ENCODE results near the gene DMBX1.

The DMBX1 gene

DNA sequence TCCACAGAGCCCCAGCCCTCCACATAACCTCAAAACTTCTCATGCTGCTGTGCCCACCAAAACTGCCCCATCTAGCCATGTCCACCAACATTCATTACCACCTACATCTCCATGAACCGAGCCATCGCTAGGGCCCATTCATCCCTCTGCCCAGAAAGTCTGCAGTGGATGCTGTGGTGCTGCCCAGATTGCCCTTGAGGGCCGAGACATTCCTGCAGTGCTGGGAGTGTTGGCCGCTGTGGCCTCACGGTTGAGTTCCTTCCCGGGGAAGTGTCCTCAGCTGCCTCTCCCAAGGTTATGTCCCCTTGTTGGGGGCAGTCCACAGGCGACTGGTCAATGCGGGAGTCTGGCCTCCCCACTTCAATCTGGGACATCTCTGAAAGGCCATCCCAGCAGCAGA is 30.3 kb upstream of the DMBX1 start:
- DNase-seq (ENCODE audit: low read depth, low spot score) = no peak

DNA sequence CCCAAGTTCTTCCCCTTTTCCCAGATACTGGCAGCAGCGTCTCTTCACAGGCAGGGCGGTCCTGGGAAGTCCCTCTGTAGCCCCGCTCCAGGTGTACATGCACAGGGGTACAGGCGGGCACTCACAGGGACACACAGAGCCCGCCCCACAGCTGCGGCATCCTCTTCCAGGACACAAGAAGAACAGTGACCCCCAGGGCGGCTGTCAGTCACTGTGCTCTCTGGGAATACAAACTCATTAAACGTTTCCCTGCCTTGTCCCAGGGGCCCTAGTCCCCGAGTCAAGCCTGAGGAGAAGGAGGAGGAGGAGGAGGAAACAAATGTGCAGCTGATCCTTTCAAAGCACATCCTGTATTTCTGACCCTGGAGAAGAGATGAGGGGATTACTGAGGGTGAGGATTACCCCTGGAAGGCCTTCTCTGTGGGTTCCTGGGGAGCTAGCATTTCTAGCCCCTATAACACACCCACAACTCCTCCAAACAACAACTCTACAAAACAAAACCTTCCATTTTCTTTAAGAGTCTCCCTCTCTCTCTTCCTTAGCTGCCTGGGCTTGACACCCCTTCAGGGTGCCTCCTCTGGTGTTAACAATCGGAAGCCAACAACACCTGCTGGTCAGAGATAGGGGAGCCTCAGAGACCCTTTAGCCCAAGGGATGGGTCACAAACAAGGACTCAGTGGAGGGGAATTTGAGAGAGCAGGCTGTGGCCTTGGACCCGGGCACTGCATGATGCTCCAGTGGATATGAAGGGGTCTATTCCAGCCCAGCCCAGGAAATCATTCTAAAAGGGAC is 28.4 kb upstream of the DMBX1 start:
- no peak for DNase-seq (ENCODE audit: low read depth, low spot score)

GRCh38 chr1:46461809-46462448 is 27.7 kb upstream of the DMBX1 start:
- no peak for DNase-seq (ENCODE audit: low read depth, low spot score)

DNA sequence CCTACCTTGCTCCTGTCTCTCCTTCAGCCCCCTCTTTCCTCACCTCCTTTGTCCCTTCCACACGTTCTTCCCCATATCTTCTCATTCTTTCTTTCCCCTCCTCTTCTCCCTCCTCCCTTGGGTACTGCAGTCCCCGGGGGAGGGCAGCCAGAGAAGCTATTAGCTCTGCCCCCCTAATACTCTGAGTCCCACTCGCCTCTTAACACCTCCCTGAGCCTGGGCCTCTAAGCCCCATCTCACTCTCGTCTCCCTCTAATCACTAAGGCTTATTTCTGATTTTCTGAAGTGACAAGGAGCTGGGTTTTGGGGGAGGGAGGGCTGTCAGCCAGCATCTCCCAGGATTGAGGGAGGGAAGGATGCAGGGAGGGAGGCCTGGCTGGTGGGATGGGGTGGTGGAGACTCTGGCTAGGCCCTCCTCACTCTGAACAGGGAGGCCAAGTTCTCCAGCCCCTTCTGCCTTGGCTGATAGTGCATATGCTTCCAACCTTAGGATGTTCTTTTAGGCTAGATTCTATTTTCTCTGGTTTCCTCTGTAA is 25.6 kb upstream of the DMBX1 start:
- no peak for DNase-seq (ENCODE audit: low read depth, low spot score)

- DNase-seq (ENCODE audit: low read depth, low spot score) = no peak
Observed at GRCh38 chr1:46464915-46465314, 24.7 kb upstream of the DMBX1 start.

DNA sequence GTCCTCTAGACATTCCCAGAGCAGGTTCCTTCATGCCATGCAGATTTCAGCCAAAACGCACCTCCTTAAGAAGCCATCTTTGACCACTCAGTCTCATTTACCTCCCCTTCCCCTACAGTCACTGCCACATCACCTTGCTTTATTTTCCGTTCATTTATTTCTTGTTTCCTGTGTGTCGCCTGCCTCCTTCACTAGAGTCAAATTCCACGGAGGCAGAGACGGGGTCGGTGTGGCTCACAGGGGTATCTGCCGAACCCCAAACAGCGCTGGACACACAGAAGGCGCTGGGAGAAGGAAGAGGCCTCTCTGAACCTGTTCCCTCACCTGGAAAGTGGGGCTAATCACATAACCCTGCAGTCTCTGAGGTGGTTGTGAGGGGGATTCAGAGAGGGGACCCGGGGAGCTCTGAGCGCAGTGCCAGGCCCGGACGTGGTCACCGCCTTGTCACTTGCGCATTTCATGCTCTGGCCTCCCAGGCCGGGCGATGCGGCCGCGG is 23.6 kb upstream of the DMBX1 start:
- no peak for DNase-seq (ENCODE audit: low read depth, low spot score)

GRCh38 chr1:46466477-46467182 is 23.0 kb upstream of the DMBX1 start:
- DNase-seq (ENCODE audit: low read depth, low spot score) = no peak

DNA sequence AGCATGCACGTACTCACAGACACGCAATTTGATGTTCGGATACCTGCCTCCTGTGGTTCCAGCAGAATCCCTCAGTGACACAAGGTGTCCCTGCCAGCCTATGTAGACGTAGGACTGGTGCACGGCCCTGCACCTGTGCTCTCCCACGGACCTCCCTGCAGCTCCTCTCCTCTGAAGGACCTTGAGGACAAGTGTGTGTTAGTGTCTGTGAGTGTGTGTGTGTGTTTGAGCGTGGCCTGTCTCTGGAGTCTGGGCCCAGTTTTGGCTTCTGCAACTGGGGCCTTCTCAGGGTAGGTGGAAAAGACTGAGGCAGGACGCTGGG is 22.5 kb upstream of the DMBX1 start:
- no peak for DNase-seq (ENCODE audit: low read depth, low spot score)

DNA sequence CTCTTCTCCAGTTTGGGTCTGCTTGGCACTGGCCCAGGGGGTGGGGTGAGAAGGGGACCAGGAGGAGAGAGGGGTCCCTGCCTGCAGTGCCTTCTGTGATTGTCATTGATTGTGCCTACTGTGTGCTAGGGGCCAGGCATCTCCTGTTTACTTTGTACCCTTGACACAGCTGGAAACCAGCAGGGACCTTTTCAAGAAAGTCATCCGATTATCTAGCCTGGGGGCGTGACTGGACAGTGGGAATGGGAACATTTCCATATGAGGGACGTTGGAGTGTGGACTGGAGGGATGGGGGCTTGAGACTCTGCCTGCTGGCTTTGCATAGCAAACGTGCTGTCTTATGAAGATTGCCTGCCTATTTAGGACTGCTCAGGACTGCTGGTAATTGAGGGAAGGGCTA is 19.8 kb upstream of the DMBX1 start:
- no peak for DNase-seq (ENCODE audit: low read depth, low spot score)

DNA sequence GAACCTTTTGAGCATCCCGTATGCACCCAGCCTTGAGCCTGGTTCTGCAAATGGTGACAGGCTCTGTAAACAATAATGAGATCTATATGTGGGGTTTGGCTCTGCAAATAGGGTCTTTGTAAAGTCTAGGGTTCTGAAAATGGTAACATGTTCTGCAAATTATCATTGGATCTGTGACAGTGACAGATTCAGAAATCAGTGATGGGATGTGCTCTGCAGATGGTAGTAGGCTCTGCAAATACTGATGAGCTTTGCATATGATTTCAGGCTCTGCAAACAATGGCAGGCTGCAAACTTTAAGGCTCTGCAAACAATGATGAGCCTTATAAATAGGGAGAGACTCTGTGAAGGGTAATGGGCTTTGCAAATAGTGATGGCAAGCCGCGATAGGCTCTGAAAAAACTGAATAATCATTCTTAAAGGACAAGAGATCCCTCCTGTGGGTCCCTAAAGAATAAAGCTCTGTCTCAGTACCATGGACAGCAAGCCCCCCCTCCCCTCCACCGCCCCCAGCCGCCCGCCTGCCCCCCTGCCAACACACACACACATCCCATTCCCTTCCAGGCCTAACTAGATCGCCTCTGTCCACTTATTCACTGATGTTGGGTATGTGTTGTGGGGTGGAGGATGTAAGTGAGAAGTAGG is 17.7 kb upstream of the DMBX1 start:
- DNase-seq (ENCODE audit: low read depth, low spot score) = no peak

GRCh38 chr1:46472498-46473181 is 17.0 kb upstream of the DMBX1 start:
- no peak for DNase-seq (ENCODE audit: low read depth, low spot score)

GRCh38 chr1:46473991-46474390 is 15.6 kb upstream of the DMBX1 start:
- DNase-seq (ENCODE audit: low read depth, low spot score) = no peak

DNA sequence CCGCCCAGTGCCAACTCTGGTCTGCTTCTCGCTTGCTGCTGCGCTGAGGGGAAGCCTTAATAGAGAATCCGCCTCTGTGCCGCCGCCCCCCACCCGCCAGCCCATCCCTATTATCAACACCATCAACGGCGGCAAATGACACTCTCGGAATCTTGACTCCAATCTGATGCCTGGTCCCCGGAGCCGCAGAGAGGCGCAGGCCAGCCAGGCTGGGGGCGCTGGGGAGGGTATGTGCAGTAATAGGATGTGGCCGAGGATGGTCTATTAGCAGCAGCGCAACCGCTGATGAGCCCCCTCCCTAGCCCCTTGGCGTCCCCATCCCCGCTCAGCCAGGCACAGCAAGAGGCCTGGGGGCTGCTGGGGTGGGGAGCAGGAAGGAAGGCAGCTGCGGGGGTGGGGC is 15.1 kb upstream of the DMBX1 start:
- no peak for DNase-seq (ENCODE audit: low read depth, low spot score)

GRCh38 chr1:46476673-46477072 is 13.0 kb upstream of the DMBX1 start:
- no peak for DNase-seq (ENCODE audit: low read depth, low spot score)

GRCh38 chr1:46477153-46477929 is 12.3 kb upstream of the DMBX1 start:
- DNase-seq (ENCODE audit: low read depth, low spot score) = no peak

DNA sequence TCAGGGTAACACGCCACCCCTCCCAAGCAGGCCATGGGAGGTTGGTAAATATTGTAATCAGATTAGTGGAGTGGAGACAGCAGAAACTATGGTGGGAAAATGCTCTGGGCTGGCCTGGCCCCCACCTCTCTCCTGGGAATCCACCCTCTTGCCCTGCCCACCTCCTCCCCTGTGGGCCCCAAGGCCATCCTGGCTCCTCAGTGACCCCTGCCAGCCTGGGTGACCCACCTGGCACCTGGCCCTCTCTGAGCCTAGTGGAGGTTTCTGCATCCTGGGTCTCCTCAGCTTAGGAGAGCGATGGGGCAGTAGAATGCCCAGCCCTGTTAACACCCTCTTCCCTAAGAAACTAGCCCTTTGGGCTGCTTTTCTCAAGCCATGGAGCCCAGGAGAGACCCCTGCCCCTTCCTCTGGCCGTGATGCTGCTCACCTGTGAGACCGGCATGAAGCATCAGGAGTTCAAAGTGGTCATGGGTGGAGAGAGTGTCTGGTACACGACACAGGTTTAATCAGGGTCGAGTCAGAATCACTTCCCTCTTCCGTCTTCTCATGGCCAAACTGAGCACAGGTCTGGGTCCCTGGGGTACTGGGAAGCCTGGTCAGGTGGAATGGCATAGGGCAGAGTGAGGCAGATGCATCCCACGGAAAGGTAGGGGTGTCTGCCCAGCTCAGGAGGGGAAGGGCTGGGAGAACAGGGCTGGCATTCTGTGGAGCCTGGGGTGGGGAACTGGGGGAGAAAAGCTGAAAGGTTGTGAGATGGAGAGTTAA is 10.7 kb upstream of the DMBX1 start:
- no peak for DNase-seq (ENCODE audit: low read depth, low spot score)

DNA sequence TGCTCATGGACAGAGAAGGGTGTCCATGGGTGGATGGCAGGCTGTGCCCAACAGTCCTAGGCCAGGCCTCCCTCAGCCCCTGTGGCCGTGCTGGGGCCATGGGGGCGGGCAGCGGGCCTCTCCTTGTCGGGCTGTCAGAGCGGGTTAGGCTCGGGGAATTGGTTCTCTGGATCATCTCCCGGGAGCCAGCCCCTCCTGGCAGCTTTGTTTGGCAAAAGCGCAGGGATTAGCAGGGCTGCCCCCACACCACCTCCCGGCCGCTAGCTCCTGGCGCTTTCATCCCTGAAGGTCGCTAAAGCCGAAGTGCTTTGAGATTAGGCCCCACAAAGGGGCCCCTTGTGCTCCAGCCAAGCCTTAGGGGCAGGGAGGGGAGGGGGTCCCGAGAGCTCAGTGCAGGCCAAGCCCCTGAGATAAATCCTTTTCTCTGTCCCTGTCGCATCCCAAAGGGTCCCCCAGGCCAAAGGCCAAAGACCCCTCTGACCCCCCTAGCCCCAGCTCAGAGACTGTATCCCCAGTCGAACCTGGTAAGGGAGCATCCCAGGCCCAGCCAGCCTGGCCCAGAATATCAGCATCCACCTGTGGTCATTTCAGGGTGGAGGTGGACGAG is 9.8 kb upstream of the DMBX1 start:
- DNase-seq (ENCODE audit: low read depth, low spot score) = no peak

DNA sequence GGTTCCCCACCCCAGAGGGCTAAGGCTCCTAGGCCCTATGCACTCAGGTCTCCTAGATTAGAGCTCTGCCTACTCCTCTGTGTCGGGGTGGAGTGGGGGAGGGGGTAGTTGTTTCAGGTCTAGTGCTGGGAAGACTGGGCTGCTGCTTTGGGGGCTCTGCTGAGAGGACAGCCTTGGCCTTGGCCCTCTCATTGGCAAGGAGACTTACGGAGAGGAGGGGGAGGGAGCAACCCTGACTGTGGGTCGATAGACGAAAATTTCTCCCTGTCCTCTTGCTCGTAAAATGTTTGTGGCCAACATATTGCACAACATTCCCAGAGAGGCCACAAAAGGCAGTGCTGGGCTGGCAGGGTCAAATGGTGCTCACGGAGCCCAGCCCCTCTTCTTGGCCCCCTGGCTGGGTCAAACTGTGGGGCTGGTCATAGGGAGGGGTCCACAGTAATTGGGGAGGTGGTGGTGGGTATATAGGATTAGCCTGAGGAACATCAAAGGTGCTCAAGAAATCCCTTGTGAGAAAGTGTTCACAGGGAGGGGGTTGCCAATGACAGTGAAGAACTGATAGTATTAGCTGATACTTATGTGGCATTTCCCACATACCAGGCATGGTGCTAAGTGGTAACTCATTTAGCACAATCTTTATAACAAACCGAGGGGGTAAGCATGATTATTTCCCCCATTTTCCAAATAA is 8.5 kb upstream of the DMBX1 start:
- no peak for DNase-seq (ENCODE audit: low read depth, low spot score)

DNA sequence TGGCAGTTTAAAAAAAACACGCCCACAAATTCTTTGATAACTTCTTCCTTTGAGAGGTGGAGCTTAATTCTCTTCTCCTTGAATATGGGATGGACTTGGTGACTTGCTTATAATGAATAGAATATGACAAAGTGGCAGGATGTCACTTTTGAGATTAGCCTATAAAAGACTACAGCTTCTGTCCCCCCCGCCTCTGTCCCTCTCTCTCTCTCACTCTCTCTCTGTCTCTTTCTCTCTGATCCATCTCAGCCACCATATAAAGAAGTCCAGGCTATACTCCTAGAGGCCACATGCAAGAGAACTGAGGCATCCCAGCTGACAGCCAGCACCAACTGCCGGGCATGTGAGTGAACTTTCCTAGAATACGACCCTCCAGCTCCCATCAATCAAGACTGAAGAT is 7.7 kb upstream of the DMBX1 start:
- DNase-seq (ENCODE audit: low read depth, low spot score) = no peak

All from iPS DF 19.7 (cell line).